ENCODE data around the gene PSAP.

PSAP gene

DNA sequence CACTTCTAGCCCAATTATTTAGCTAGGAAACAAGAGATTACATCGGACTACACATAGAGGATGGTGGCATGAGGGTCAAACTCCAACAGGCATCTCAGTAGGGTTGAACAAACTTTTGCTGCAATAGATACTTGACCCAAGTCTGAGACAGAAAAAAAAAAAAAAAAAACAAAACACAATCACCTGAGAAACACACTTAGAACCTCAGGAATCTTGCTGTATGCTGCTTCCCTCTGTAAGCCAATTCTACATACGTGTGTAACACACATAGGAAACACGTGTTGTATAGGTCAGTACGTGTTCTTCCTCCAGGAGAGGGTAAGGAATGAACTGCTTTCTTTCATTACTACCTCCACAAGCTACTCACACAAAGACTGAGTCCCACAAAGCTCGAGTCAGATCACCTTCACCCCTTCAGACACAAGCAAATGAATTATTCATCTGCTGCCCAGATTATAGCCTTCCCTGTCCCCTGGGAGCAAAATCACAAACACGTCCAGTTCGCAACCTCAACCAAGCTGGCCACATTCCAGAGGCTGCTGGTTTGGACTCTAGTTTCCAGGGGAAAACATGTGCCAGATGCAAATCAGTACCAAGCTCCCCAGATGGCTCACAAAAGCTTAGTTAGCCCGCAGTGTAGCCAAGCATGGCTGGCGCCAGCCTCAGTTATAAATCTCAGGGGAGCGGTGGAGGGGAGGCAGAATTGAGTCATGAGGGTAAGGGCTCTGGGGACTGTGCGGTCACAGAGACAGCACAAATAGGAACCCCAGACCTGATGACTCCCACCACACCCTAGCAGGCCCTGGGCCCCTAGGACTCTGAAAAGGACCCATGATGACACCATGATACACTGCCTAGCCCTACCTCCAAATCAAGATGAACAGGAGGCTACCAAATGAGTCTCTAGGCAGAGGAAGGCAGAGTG is 15.1 kb downstream of the PSAP start:
- H3K4me1 ChIP-seq (ENCODE audit: control insufficient read depth, insufficient read depth, low read length): peaks cover 49% of the 10 kb centered on the region
- H3K4me3 ChIP-seq (ENCODE audit: insufficient read depth, low read depth, low read length): no peak overlapping the region
- H3K36me3 ChIP-seq (ENCODE audit: control insufficient read depth, insufficient read depth, low read length): peaks cover 10% of the 10 kb centered on the region
- 91 to 95% methylated on average over 11 of the region's 11 CpGs for WGBS, 2 experiments
- H3K27me3 ChIP-seq (ENCODE audit: control insufficient read depth, insufficient read depth, low read length, poor library complexity, severe bottlenecking): no peaks in the 10 kb centered on the region
- peak overlapping the region; percentile 64 for H3K27ac ChIP-seq (ENCODE audit: insufficient read depth, low read depth, low read length, poor library complexity, severe bottlenecking)
- H3K9me3 ChIP-seq (ENCODE audit: control insufficient read depth, low read length): no peaks in the 10 kb centered on the region

DNA sequence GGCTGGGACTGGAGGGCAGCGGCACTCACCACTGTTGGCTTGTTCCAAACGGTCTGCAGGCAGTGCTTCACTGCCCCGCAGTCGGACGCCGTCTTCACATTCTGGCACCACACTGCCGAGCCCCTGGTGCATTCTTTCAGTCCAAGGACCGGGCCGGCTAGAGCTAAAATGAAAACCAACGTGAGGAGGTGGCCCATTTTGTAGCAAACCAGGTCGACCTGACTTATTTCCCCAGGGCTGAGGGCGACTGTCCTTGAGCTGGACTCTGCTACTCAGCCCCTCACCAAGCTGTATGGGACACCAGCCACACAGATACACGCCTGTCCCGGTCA is 16.7 kb downstream of the PSAP start:
- Histone ChIP-seq H3K4me1 (ENCODE audit: control insufficient read depth, insufficient read depth, low read length) (peaks cover 36% of the 10 kb centered on the region), H3K27ac (ENCODE audit: insufficient read depth, low read depth, low read length, poor library complexity, severe bottlenecking) (no peak overlapping the region)
- WGBS, 2 experiments: 95 to 96% methylated on average over 14 of the region's 14 CpGs

DNA sequence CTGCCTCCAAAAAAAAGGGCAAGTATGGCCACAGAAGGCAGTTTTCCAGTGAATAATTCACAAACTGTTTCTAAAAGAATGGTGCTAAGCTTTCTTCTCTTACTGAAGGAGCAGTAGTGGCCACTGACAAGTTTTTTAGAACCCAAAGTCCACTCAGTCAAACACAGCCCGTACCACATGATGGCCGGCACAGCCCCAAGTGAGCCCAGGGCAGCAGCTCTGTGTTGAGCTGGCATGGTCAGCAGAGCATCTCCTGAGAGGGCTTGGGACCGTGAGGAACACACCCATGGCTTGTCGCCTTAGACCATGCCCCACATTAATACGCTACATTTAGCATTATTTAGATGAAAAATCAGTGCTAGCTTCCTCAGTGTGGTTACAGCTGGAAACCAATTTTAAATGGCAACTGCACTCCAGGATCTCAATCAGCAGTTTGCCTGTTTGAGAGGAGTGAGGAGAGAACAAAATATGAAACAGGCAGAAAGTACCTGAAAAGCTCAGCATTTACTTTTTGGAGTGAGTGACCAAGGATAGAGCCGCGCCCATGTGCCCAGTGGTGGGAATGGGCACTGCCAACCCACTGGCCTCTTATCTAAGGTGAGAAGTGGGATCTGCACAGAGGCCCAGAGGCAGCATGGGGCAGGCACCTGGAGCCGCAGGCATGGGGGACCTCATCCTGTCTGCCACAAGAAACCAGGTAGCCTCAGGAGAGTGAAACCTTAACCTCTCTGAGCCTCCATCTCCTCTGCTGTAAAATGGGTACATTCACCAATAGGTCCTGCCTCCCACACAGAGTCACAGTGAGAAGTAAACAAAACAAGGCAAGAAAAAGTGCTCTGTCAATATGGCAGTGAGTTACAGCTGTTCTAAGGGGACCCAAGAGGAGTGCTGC is 17.4 kb downstream of the PSAP start:
- no peaks in the 10 kb centered on the region for H3K9me3 ChIP-seq (ENCODE audit: control insufficient read depth, low read length)
- 96 to 98% methylated on average over 8 of the region's 8 CpGs for WGBS, 2 experiments
- no peak overlapping the region for H3K27ac ChIP-seq (ENCODE audit: insufficient read depth, low read depth, low read length, poor library complexity, severe bottlenecking)
- no peak overlapping the region for H3K4me3 ChIP-seq (ENCODE audit: insufficient read depth, low read depth, low read length)
- H3K27me3 ChIP-seq (ENCODE audit: control insufficient read depth, insufficient read depth, low read length, poor library complexity, severe bottlenecking): no peaks in the 10 kb centered on the region
- H3K4me1 ChIP-seq (ENCODE audit: control insufficient read depth, insufficient read depth, low read length): peaks cover 30% of the 10 kb centered on the region
- peaks cover 32% of the 10 kb centered on the region for H3K36me3 ChIP-seq (ENCODE audit: control insufficient read depth, insufficient read depth, low read length)

More for the DNA sequence above, 16.7 kb downstream of the PSAP start:
- H3K9me3 ChIP-seq (ENCODE audit: control insufficient read depth, low read length): no peaks in the 10 kb centered on the region
- H3K27me3 ChIP-seq (ENCODE audit: control insufficient read depth, insufficient read depth, low read length, poor library complexity, severe bottlenecking): no peaks in the 10 kb centered on the region
- no peak overlapping the region for H3K4me3 ChIP-seq (ENCODE audit: insufficient read depth, low read depth, low read length)
- H3K36me3 ChIP-seq (ENCODE audit: control insufficient read depth, insufficient read depth, low read length): peaks cover 26% of the 10 kb centered on the region

DNA sequence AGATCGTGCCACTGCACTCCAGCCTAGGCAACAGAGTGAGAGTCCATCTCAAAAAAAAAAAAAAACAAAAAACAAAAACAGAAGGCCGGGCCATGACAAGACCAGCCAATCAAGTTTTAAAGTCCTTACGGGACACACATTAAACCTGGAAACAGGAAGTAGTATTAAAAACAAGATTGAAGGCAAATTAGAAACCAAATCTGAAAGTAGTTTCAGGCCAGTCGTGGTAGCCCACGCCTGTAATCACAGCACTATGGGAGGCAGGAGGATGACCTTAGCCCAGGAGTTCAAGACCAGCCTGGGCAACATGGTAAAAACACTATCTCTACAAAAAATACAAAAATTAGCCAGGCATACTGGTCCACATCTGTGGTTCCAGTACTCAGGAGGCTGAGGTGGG is 18.1 kb downstream of the PSAP start:
- Histone ChIP-seq H3K36me3 (ENCODE audit: control insufficient read depth, insufficient read depth, low read length) (peaks cover 39% of the 10 kb centered on the region), H3K4me1 (ENCODE audit: control insufficient read depth, insufficient read depth, low read length) (peaks cover 22% of the 10 kb centered on the region)
- WGBS, 2 experiments: 96 to 97% methylated on average over 5 of the region's 5 CpGs

DNA sequence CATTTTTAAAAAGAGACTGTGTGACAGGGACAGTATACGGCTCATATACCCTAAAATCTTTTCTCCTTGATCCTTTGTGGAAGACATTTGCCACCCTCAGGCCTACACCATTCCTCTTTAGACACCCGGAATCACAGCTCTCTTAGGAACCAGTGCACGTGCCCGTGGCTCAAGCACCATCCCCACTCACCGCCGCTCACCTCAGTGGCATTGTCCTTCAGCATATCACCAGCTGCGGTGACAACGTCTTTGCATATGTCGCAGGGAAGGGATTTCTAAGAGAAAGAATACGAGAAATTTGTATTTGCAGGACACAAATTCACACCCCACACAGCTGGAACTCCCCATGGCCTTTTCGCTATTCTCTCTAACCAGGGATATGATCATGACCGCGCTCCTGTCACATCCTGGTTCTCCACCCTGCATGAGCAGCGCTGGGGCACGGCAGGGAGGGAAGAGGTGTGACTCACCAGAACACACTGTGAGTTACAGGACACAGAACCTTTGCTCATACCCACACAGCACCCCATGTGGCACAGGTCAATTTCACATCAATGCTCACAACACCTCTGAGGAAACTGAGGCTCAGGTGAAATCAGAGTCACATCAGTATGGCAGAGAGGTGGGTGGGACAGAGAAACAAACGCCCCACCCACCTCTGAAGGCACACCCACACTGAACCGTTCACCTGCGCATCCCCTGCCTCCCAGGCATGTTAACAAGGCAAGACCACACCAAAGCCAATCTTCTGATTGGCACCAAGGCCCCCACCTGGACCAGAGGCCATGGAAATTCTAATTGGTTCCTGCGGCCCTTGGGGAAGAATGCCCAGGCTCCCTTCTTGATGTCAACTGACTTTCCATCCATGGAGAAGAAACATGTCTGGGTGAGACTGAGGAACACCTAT is 19.2 kb downstream of the PSAP start:
- H3K27me3 ChIP-seq (ENCODE audit: control insufficient read depth, insufficient read depth, low read length, poor library complexity, severe bottlenecking): no peaks in the 10 kb centered on the region
- H3K4me1 ChIP-seq (ENCODE audit: control insufficient read depth, insufficient read depth, low read length): peaks cover 12% of the 10 kb centered on the region
- no peak overlapping the region for H3K27ac ChIP-seq (ENCODE audit: insufficient read depth, low read depth, low read length, poor library complexity, severe bottlenecking)
- no peaks in the 10 kb centered on the region for H3K9me3 ChIP-seq (ENCODE audit: control insufficient read depth, low read length)
- peaks cover 47% of the 10 kb centered on the region for H3K36me3 ChIP-seq (ENCODE audit: control insufficient read depth, insufficient read depth, low read length)
- H3K4me3 ChIP-seq (ENCODE audit: insufficient read depth, low read depth, low read length): no peak overlapping the region
- 92 to 95% methylated on average over 19 of the region's 19 CpGs for WGBS, 2 experiments

More for the DNA sequence above, 18.1 kb downstream of the PSAP start:
- Histone ChIP-seq H3K27me3 (ENCODE audit: control insufficient read depth, insufficient read depth, low read length, poor library complexity, severe bottlenecking) (no peaks in the 10 kb centered on the region), H3K9me3 (ENCODE audit: control insufficient read depth, low read length) (no peaks in the 10 kb centered on the region), H3K27ac (ENCODE audit: insufficient read depth, low read depth, low read length, poor library complexity, severe bottlenecking) (no peak overlapping the region), H3K4me3 (ENCODE audit: insufficient read depth, low read depth, low read length) (no peak overlapping the region)

DNA sequence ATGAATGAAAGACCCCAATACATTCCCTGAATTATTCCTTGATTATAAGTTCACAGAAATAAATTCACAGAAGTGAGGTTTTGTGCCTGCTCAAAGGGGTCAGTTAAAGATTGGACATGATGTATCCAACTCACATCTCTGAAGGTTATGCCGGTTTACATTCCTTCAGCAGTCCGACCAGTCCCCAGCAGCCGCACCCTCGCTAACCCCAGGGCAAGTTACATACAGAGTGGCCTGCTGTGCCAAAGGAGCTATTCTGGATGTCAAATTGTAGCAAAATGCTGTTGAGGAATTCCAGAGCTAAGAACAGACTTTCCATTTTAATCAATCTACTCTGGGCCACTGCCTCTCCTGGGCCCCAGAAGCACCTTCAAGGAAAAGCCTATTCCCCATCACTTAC is 20.3 kb downstream of the PSAP start:
- Histone ChIP-seq H3K4me1 (ENCODE audit: control insufficient read depth, insufficient read depth, low read length) (peaks cover under 1% of the 10 kb centered on the region), H3K4me3 (ENCODE audit: insufficient read depth, low read depth, low read length) (no peak overlapping the region), H3K36me3 (ENCODE audit: control insufficient read depth, insufficient read depth, low read length) (peaks cover 56% of the 10 kb centered on the region), H3K9me3 (ENCODE audit: control insufficient read depth, low read length) (no peaks in the 10 kb centered on the region), H3K27me3 (ENCODE audit: control insufficient read depth, insufficient read depth, low read length, poor library complexity, severe bottlenecking) (no peaks in the 10 kb centered on the region), H3K27ac (ENCODE audit: insufficient read depth, low read depth, low read length, poor library complexity, severe bottlenecking) (no peak overlapping the region)
- WGBS, 2 experiments: 97 to 98% methylated on average over 4 of the region's 4 CpGs

DNA sequence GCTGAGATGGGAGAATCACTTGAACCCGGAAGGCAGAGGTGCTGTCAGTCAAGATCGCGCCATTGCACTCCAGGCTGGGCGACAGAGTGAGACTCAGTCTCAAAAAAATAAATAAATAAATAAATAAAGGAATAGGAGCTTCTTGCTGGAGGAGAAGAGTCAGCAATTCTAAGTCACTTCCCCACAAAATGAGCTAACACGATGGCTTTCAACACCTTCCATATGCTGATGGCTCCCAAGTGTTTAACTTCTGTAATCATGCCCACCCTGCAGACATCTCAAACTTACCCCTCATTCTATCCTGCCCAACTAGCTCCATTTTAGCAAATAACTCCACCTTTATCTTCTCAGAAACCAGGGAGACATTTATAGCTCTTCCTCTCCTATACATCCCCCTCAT is 21.2 kb downstream of the PSAP start:
- 91 to 97% methylated on average over 4 to 5 of the region's 5 CpGs for WGBS, 2 experiments
- peaks cover 63% of the 10 kb centered on the region for H3K36me3 ChIP-seq (ENCODE audit: control insufficient read depth, insufficient read depth, low read length)
- no peaks in the 10 kb centered on the region for H3K27me3 ChIP-seq (ENCODE audit: control insufficient read depth, insufficient read depth, low read length, poor library complexity, severe bottlenecking)
- no peaks in the 10 kb centered on the region for H3K9me3 ChIP-seq (ENCODE audit: control insufficient read depth, low read length)
- no peaks in the 10 kb centered on the region for H3K4me1 ChIP-seq (ENCODE audit: control insufficient read depth, insufficient read depth, low read length)
- H3K27ac ChIP-seq (ENCODE audit: insufficient read depth, low read depth, low read length, poor library complexity, severe bottlenecking): no peak overlapping the region
- H3K4me3 ChIP-seq (ENCODE audit: insufficient read depth, low read depth, low read length): no peak overlapping the region

DNA sequence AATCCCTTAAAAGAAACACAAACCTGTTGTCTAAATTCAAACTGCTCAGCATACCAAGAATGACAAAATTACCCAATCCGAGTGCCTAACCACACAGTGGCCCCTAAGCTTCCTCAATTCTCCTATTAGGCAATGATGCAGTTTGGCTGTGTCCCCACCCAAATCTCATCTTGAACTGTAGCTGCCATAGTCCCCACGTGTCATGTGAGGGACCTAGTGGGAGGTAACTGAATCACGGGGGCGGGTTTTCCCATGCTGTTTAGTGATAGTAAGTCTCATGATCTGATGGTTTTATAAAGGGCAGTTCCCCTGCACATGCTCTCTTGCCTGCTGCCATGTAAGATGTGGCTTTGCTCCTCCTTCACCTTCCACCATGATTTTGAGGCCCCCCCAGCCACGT is 21.9 kb downstream of the PSAP start:
- 93 to 95% methylated on average over 5 of the region's 5 CpGs for WGBS, 2 experiments

DNA sequence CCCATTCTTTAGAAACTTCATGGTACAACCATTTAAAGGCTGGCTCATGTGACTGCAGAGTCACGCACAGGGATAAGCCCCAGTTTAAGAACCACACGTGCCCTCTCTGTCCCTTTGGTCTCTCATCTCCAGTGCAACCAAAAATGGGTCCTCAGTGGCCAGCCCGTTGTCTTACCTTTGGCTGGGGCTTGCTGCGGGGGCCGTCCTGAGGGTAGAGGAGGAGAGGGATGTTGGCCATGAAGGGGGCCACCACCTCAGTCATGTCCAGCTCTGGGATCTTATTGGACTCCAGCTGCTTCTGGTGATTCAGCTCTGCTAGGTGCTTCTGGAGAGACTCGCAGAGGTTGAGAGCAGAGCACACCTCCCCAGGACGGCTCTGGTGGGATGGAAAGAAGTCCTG is 22.3 kb downstream of the PSAP start:
- H3K27ac ChIP-seq (ENCODE audit: insufficient read depth, low read depth, low read length, poor library complexity, severe bottlenecking): no peak overlapping the region
- peaks cover 72% of the 10 kb centered on the region for H3K36me3 ChIP-seq (ENCODE audit: control insufficient read depth, insufficient read depth, low read length)
- no peaks in the 10 kb centered on the region for H3K27me3 ChIP-seq (ENCODE audit: control insufficient read depth, insufficient read depth, low read length, poor library complexity, severe bottlenecking)
- H3K4me1 ChIP-seq (ENCODE audit: control insufficient read depth, insufficient read depth, low read length): no peaks in the 10 kb centered on the region
- no peaks in the 10 kb centered on the region for H3K9me3 ChIP-seq (ENCODE audit: control insufficient read depth, low read length)
- WGBS, 2 experiments: 95% methylated on average over 7 of the region's 7 CpGs
- H3K4me3 ChIP-seq (ENCODE audit: insufficient read depth, low read depth, low read length): no peak overlapping the region

More for the DNA sequence above, 21.9 kb downstream of the PSAP start:
- Histone ChIP-seq H3K4me1 (ENCODE audit: control insufficient read depth, insufficient read depth, low read length) (no peaks in the 10 kb centered on the region), H3K36me3 (ENCODE audit: control insufficient read depth, insufficient read depth, low read length) (peaks cover 71% of the 10 kb centered on the region), H3K27ac (ENCODE audit: insufficient read depth, low read depth, low read length, poor library complexity, severe bottlenecking) (no peak overlapping the region), H3K9me3 (ENCODE audit: control insufficient read depth, low read length) (no peaks in the 10 kb centered on the region), H3K4me3 (ENCODE audit: insufficient read depth, low read depth, low read length) (no peak overlapping the region), H3K27me3 (ENCODE audit: control insufficient read depth, insufficient read depth, low read length, poor library complexity, severe bottlenecking) (no peaks in the 10 kb centered on the region)

Measured in ectodermal cell (in vitro differentiated cells).